K562 (cell line): ENCODE data around the gene EVA1B. TPM values are rescaled to one million over a fixed set of nuclear protein-coding genes. Genes with fewer than 3 reads are reported as not detected.

Source experiments
- ATAC-seq: fragments of 200-7000 bp; cut with Tn5 transposase; 3 replicates; pipeline ENCODE4 v1.9.1; 2020; ENCODE audit warnings: moderate library complexity
- BruUV-seq: library from RNA; stranded (reverse); fragments of 400-500 nt; replicated peaks from 2 replicates; lab custom pipeline; 2021; lab: Mats Ljungman, UMichigan
- CTCF ChIA-PET: fragments of 300-600 bp; formaldehyde crosslinking; extraction: SDS; loops from one replicate; lab custom pipeline; 2021; ENCODE audit warnings: low intra/inter-chr PET ratio; lab: Yijun Ruan, JAX
- POLR2A ChIA-PET: fragments of 300-600, 350-650 bp; sonication (Branson Sonifier 250); formaldehyde crosslinking; extraction: SDS; loops from one replicate; lab custom pipeline; 2021; ENCODE audit warnings: antibody characterized with exemption, inconsistent platforms; lab: Yijun Ruan, JAX
- DNase-seq, 4 experiments: peaks; one replicate each; pipeline versions ENCODE4 v3.0.0 to v3.0.0-alpha.2; 2011 to 2018; ENCODE audit warnings: low spot score in 3 of 4, mixed read lengths in 3 of 4; ENCODE audit errors: extremely low read depth in 1 of 4
- FAIRE-seq: peaks from 2 replicates; lab custom pipeline; 2011; peaks lifted over from hg19 to GRCh38; lab: Jason Lieb, UNC
- H2AFZ ChIP-seq: 2 replicates; pipeline ENCODE4 v1.6.0; 2011; ENCODE audit warnings: low read depth, low read length, control low read depth, inconsistent platforms
- H3K27ac ChIP-seq: fragments of 200-600 bp; 3 replicates; pipeline ENCODE4 v1.8.0; 2011; ENCODE audit warnings: low read depth, mild to moderate bottlenecking, control low read depth, inconsistent platforms, low read length, moderate library complexity, mixed read lengths; ENCODE audit errors: extremely low read depth
- H3K27me3 ChIP-seq, 2 experiments: fragments of 300-600 bp in 1 of 2; 2 replicates in 1 of 2; 3 replicates in 1 of 2; pipeline versions ENCODE4 v1.6.0 to v1.8.0; 2011; ENCODE audit warnings: inconsistent platforms in 2 of 2, low read length in 2 of 2, mild to moderate bottlenecking in 1 of 2, mixed read lengths in 1 of 2, moderate library complexity in 1 of 2; ENCODE audit not compliant: control insufficient read depth in 2 of 2, insufficient read depth in 2 of 2
- H3K36me3 ChIP-seq: fragments of 300-600 bp; 3 replicates; pipeline ENCODE4 v1.8.0; 2011; ENCODE audit warnings: mild to moderate bottlenecking, low read length, inconsistent platforms; ENCODE audit not compliant: control insufficient read depth, insufficient read depth
- H3K4me1 ChIP-seq, 2 experiments: fragments of 200-600 bp in 1 of 2; replicated peaks in 1 of 2; 2 replicates in 1 of 2; 3 replicates in 1 of 2; pipeline versions ENCODE4 v1.5.1 to v1.8.0; 2011; ENCODE audit warnings: inconsistent platforms in 2 of 2, low read length in 2 of 2, mild to moderate bottlenecking in 1 of 2, mixed read lengths in 1 of 2, moderate library complexity in 1 of 2; ENCODE audit not compliant: control insufficient read depth in 2 of 2, insufficient read depth in 2 of 2
- H3K4me2 ChIP-seq: 2 replicates; pipeline ENCODE4 v1.6.1; 2011; ENCODE audit warnings: low read length, control low read depth, inconsistent platforms, mixed read lengths; ENCODE audit not compliant: insufficient read depth
- H3K4me3 ChIP-seq: fragments of 200-600 bp; sonication (generic), shearing (Covaris generic); 2 replicates; pipeline ENCODE4 v1.5.1; 2016; ENCODE audit warnings: control low read depth, inconsistent platforms
- H3K79me2 ChIP-seq: fragments of 200-600 bp; 3 replicates; pipeline ENCODE4 v1.8.0; 2011; ENCODE audit warnings: low read length, inconsistent platforms; ENCODE audit not compliant: control insufficient read depth, insufficient read depth
- H3K9ac ChIP-seq, 2 experiments: 2 replicates each; pipeline versions ENCODE4 v1.6.0 to v1.6.1; 2011; ENCODE audit warnings: low read depth in 2 of 2, low read length in 2 of 2, control low read depth in 1 of 2, inconsistent platforms in 1 of 2, mild to moderate bottlenecking in 1 of 2, mixed read lengths in 1 of 2; ENCODE audit not compliant: insufficient read depth in 1 of 2
- H3K9me1 ChIP-seq: one replicate; pipeline ENCODE4 v1.6.0; 2011; ENCODE audit warnings: inconsistent platforms, mild to moderate bottlenecking, low read length, moderate library complexity; ENCODE audit not compliant: control insufficient read depth, insufficient read depth
- H3K9me3 ChIP-seq: replicated peaks from 2 replicates; pipeline ENCODE4 v1.5.1; 2011; ENCODE audit warnings: low read depth, low read length, inconsistent platforms; ENCODE audit not compliant: control insufficient read depth, insufficient read depth
- H4K20me1 ChIP-seq: replicated peaks from 2 replicates; pipeline ENCODE4 v1.6.1; 2011; ENCODE audit warnings: low read length, inconsistent platforms, mixed read lengths; ENCODE audit not compliant: control insufficient read depth, insufficient read depth
- ARID1B ChIP-seq: fragments of 450-650 bp; IDR thresholded peaks from 2 replicates; pipeline ENCODE4 v1.6.1; 2016; ENCODE audit warnings: antibody characterized with exemption, mild to moderate bottlenecking, inconsistent platforms
- ATF1 ChIP-seq, 2 experiments: fragments of 450-650 bp in 1 of 2; IDR thresholded peaks; 2 replicates each; pipeline ENCODE4 v1.6.1; 2016; ENCODE audit warnings: missing compliant biosample characterization in 1 of 2, missing genetic modification characterization in 1 of 2
- C11orf30 ChIP-seq: fragments of 450-650 bp; IDR thresholded peaks from 2 replicates; pipeline ENCODE4 v1.6.1; 2016; ENCODE audit warnings: low read depth, mild to moderate bottlenecking
- E4F1 ChIP-seq: fragments of 250-450 bp; sonication (Bioruptor Pico); IDR thresholded peaks from 2 replicates; pipeline ENCODE4 v1.5.0; 2021; ENCODE audit warnings: mild to moderate bottlenecking, borderline replicate concordance
- HNRNPL ChIP-seq: fragments of 200-400 bp; formaldehyde crosslinking; IDR thresholded peaks from 2 replicates; pipeline ENCODE4 v1.6.1; 2017; ENCODE audit warnings: low read depth, mild to moderate bottlenecking, low read length
- MTA3 ChIP-seq: fragments of 450-650 bp; formaldehyde crosslinking; IDR thresholded peaks from 2 replicates; pipeline ENCODE4 v1.6.1; 2017; ENCODE audit warnings: mild to moderate bottlenecking, borderline replicate concordance
- MYNN ChIP-seq, 2 experiments: sonication (generic); formaldehyde crosslinking in 1 of 2; IDR thresholded peaks; 2 replicates each; pipeline versions ENCODE4 v1.5.0 to v1.6.1; 2016 to 2020; ENCODE audit warnings: antibody characterized with exemption in 1 of 2, missing genetic modification reagents in 1 of 2
- PHF20 ChIP-seq: fragments of 450-650 bp; IDR thresholded peaks from 2 replicates; pipeline ENCODE4 v1.6.1; 2018; ENCODE audit not compliant: partially characterized antibody
- RAD21 ChIP-seq, 2 experiments: fragments of 250-450 bp in 1 of 2; fragments of 450-650 bp in 1 of 2; sonication (Bioruptor Pico) in 1 of 2; formaldehyde crosslinking in 1 of 2; IDR thresholded peaks in 1 of 2; conservative IDR thresholded peaks in 1 of 2; 2 replicates each; pipeline versions ENCODE4 v1.4.0 to v1.8.0; 2020 to 2022; ENCODE audit warnings: mild to moderate bottlenecking in 2 of 2, moderate library complexity in 1 of 2
- SP2 ChIP-seq: IDR thresholded peaks from 2 replicates; pipeline ENCODE4 v1.6.1; 2011; ENCODE audit warnings: mild to moderate bottlenecking, low read depth, low read length, moderate library complexity; ENCODE audit not compliant: poor library complexity, severe bottlenecking; ENCODE audit errors: extremely low read depth
- TAF9B ChIP-seq: fragments of 450-650 bp; IDR thresholded peaks from 2 replicates; pipeline ENCODE4 v1.6.1; 2018; ENCODE audit warnings: mild to moderate bottlenecking; ENCODE audit not compliant: partially characterized antibody
- ZNF316 ChIP-seq: fragments of 450-650 bp; IDR thresholded peaks from 2 replicates; pipeline ENCODE4 v1.6.1; 2016
- ZNF696 ChIP-seq: fragments of 250-450 bp; sonication (Bioruptor Pico); conservative IDR thresholded peaks from 2 replicates; pipeline ENCODE4 v1.4.0; 2020; ENCODE audit warnings: mild to moderate bottlenecking, moderate library complexity
- WGBS: fragments of 100-300 bp; shearing (Covaris generic); methylation state at CpG from one replicate; pipeline ENCODE4 v1.1.6; 2016; ENCODE audit warnings: low coverage, mixed read lengths; ENCODE audit not compliant: insufficient coverage; ENCODE audit errors: missing lambda C conversion rate; 5-methylcytosine and 5-hydroxymethylcytosine counted together
- in situ Hi-C: fragments of 300-500 bp; cut with MboI; formaldehyde crosslinking; loops from 4 replicates; pipeline ENCODE4 v1.15.0; 2018; ENCODE audit warnings: inconsistent platforms, mixed read lengths
- intact Hi-C: fragments of 100-400 bp; cut with micrococcal nuclease; formaldehyde crosslinking; loops from 2 replicates; pipeline ENCODE4 v1.14.2; 2022
- polyA plus RNA-seq, 8 experiments: library from polyadenylated mRNA; depleted of rRNA in 4 of 8; stranded (reverse) in 5 of 8; unstranded in 3 of 8; fragments of >200 nt; fragmentation: Nextera tagmentation in 2 of 8; fragmentation: Illumina TruSeq in 1 of 8; extraction: Ambion mirVana in 2 of 8; extraction: Trizol in 1 of 8; gene quantifications; 2 replicates each; pipeline versions ENCODE4 v1.2.1 to v1.2.3, GENCODE V29; 2011 to 2014; ENCODE audit warnings: inconsistent platforms in 1 of 8, missing spikeins in 1 of 8
- total RNA-seq, 7 experiments: library from RNA; depleted of rRNA in 6 of 7; stranded (reverse); fragments of >200 nt in 6 of 7; fragmentation: Illumina TruSeq in 2 of 7; extraction: Trizol in 2 of 7; gene quantifications; 2 replicates each; pipeline versions ENCODE4 v1.2.1 to v1.2.3, GENCODE V29; 2011 to 2021; ENCODE audit warnings: low replicate concordance in 1 of 7
- TF ChIP-seq, protein P1 (sequence below): fragments of 450-650 bp; formaldehyde crosslinking; IDR thresholded peaks from 2 replicates; pipeline ENCODE4 v1.4.0; 2020; ENCODE audit warnings: mild to moderate bottlenecking

Gene EVA1B
- total and polyA plus RNA-seq, 9 of the 15 experiments (the other 6 are each of a cell fraction or from before 2014, with no cell fraction given): 0.08 to 65.7 (median 2.4) TPM

DNA sequence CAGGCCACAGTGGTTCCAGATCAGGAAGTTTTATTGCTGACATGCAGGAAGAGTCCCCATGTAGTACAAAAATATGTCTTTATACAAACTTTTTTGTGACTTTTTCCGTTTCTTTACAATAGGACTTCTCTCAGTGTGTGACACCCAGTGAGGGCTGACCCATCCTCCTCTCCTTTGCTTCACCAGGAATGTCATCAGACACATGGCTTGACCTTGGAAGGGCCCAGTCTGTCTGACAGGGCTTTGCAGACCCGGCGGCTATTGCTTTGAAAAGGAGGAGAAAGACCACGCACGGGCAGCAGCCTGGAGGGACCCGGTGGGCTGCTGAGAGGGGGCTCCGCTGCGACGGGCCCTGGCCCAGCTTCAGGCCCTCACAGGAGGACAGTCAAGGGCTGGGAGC is 16.2 kb upstream of the EVA1B start:
- 86% methylated on average over 9 of the region's 9 CpGs for WGBS

GRCh38 chr1:36339215-36339614 is 15.8 kb upstream of the EVA1B start:
- no peak for DNase-seq
- no peak overlapping the region for H3K4me3 ChIP-seq
- ChIA-PET CTCF (no interaction called here), POLR2A (interaction anchor here (0.6 to 1.4 kb wide), 5 partner anchors 15 to 247 kb away, joined by 3 to 9 read pairs (median 3); partner anchors contain the start of gene EVA1B)
- intact Hi-C loops: no loop called here
- no peak overlapping the region for H3K27ac ChIP-seq
- no TSS peak for BruUV-seq
- peaks cover 4% of the 10 kb centered on the region; the same call in 1 of the 2 replicates for H4K20me1 ChIP-seq
- H2AFZ ChIP-seq: no peak overlapping the region
- no peak for ATAC-seq
- H3K9ac ChIP-seq: peak overlapping the region in 1 of 2 experiments; percentile 60; a peak in 2 of 4 replicates
- H3K9me1 ChIP-seq: peaks cover 5% of the 10 kb centered on the region
- no peaks in the 10 kb centered on the region for H3K9me3 ChIP-seq
- WGBS: 83% methylated on average over 6 of the region's 7 CpGs
- no peaks in the 10 kb centered on the region for H3K79me2 ChIP-seq
- in situ Hi-C loops: no loop called here
- peaks cover 0 to 35% of the 10 kb centered on the region in 2 experiments; a peak in 3 of 5 replicates for H3K4me1 ChIP-seq
- H3K4me2 ChIP-seq: no peak overlapping the region
- peaks cover 48% of the 10 kb centered on the region; the same call in 2 of the 3 replicates for H3K36me3 ChIP-seq
- no peak for FAIRE-seq
- no peaks in the 10 kb centered on the region for H3K27me3 ChIP-seq
- no peak for TF ChIP-seq TAF9B
- TF ChIP-seq, protein P1, sequence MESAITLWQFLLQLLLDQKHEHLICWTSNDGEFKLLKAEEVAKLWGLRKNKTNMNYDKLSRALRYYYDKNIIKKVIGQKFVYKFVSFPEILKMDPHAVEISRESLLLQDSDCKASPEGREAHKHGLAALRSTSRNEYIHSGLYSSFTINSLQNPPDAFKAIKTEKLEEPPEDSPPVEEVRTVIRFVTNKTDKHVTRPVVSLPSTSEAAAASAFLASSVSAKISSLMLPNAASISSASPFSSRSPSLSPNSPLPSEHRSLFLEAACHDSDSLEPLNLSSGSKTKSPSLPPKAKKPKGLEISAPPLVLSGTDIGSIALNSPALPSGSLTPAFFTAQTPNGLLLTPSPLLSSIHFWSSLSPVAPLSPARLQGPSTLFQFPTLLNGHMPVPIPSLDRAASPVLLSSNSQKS (CRISPR knock-in tag): no peak
- peak; percentile 62 for TF ChIP-seq MYNN (IDR thresholded peaks at IDR 0.05)
- no peak for TF ChIP-seq MYNN (CRISPR knock-in tag; IDR thresholded peaks at IDR 0.05)
- no peak for TF ChIP-seq ATF1 (CRISPR knock-in tag; IDR thresholded peaks at IDR 0.05)
- no peak for TF ChIP-seq ATF1 (tag; IDR thresholded peaks at IDR 0.05)
- no peak for TF ChIP-seq HNRNPL
- no peak for TF ChIP-seq E4F1 (CRISPR knock-in tag)
- TF ChIP-seq SP2: no peak

More for the DNA sequence above, 16.2 kb upstream of the EVA1B start:
- H3K9ac ChIP-seq: peak overlapping the region in 1 of 2 experiments; percentile 60; a peak in 2 of 4 replicates
- ATAC-seq: no peak
- peaks cover 4% of the 10 kb centered on the region; the same call in 1 of the 2 replicates for H4K20me1 ChIP-seq
- TSS peak; percentile 66 for BruUV-seq
- no peak for TF ChIP-seq RAD21 (CRISPR knock-in tag; conservative IDR thresholded peaks at IDR 0.05 in 1 of 2, IDR thresholded peaks at IDR 0.05 in 1 of 2)
- TF ChIP-seq ZNF316: peak; percentile 52
- TF ChIP-seq C11orf30: peak; percentile 30; the same call in 1 of the 2 replicates
- TF ChIP-seq ZNF696 (CRISPR knock-in tag): no peak
- TF ChIP-seq PHF20: no peak
- TF ChIP-seq ARID1B: no peak
- no peak for TF ChIP-seq MTA3
- TF ChIP-seq, all 486 proteins: peak for 2
- DNase-seq: no peak
- Histone ChIP-seq H3K4me3 (no peak overlapping the region), H3K9me3 (no peaks in the 10 kb centered on the region), H3K79me2 (no peaks in the 10 kb centered on the region), H3K9me1 (peaks cover 5% of the 10 kb centered on the region), H3K4me2 (no peak overlapping the region), H2AFZ (no peak overlapping the region), H3K27me3 (no peaks in the 10 kb centered on the region), H3K27ac (no peak overlapping the region), H3K4me1 (peaks cover 0 to 37% of the 10 kb centered on the region in 2 experiments; a peak in 3 of 5 replicates), H3K36me3 (peaks cover 52% of the 10 kb centered on the region; the same call in 2 of the 3 replicates)
- ChIA-PET CTCF (no interaction called here), POLR2A (interaction anchor here (0.6 kb wide), 2 partner anchors 71 to 247 kb away, joined by 3 read pairs; no protein-coding TSS in a partner anchor)
- in situ Hi-C loops: no loop called here
- intact Hi-C loops: no loop called here
- no peak for FAIRE-seq
